ENCODE data around the gene SNRPN. TPM values are rescaled to one million over a fixed set of nuclear protein-coding genes. Genes with fewer than 3 reads are reported as not detected.
A peak's percentile ranks its signal among the peaks of the same experiment; 100 is the strongest.
"Not testable (repeated sequence)": the region's sequence is repeated elsewhere in the genome, so short reads cannot be mapped to it uniquely, and the experiment has no call there.

SNRPN gene
- total and polyA plus RNA-seq, 5 donors: 337 to 403 (median 344) TPM

- 74% methylated on average over 4 of the region's 4 CpGs for WGBS
- Histone ChIP-seq H3K27me3 (ENCODE audit: control insufficient read depth, insufficient read depth) (no peaks in the 10 kb centered on the region), H3K27ac (ENCODE audit: low read length) (no peak overlapping the region), H3K4me3 (ENCODE audit: low read length) (no peak overlapping the region), H3K4me1 (ENCODE audit: control insufficient read depth, insufficient read depth, low read length) (no peaks in the 10 kb centered on the region), H3K9me3 (ENCODE audit: control insufficient read depth, low read length) (no peaks in the 10 kb centered on the region)
- ATAC-seq (no peak), DNase-seq (no peak)
- intact Hi-C loops (cut with DNase I): no loop called here
These were observed 11.7 kb downstream of the SNRPN start for GRCh38 chr15:24966364-24967103.

- intact Hi-C loops (cut with DNase I): no loop called here
- Histone ChIP-seq H3K9me3 (ENCODE audit: control insufficient read depth, low read length) (no peaks in the 10 kb centered on the region), H3K27me3 (ENCODE audit: control insufficient read depth, insufficient read depth) (no peaks in the 10 kb centered on the region), H3K27ac (ENCODE audit: low read length) (no peak overlapping the region), H3K4me1 (ENCODE audit: control insufficient read depth, insufficient read depth, low read length) (no peaks in the 10 kb centered on the region), H3K4me3 (ENCODE audit: low read length) (no peak overlapping the region)
- 78% methylated on average over 3 of the region's 3 CpGs for WGBS
- ATAC-seq: no peak
- no peak for DNase-seq
These were observed 16.3 kb downstream of the SNRPN start for GRCh38 chr15:24971052-24971451.

- 90% methylated on average over 8 of the region's 8 CpGs for WGBS
- Histone ChIP-seq H3K4me1 (ENCODE audit: control insufficient read depth, insufficient read depth, low read length) (no peaks in the 10 kb centered on the region), H3K27me3 (ENCODE audit: control insufficient read depth, insufficient read depth) (no peaks in the 10 kb centered on the region), H3K9me3 (ENCODE audit: control insufficient read depth, low read length) (no peaks in the 10 kb centered on the region), H3K27ac (ENCODE audit: low read length) (no peak overlapping the region), H3K4me3 (ENCODE audit: low read length) (no peak overlapping the region)
- no peak for ATAC-seq
- intact Hi-C loops (cut with DNase I): no loop called here
- DNase-seq: no peak
These were observed 17.0 kb downstream of the SNRPN start for GRCh38 chr15:24971772-24972171.

DNA sequence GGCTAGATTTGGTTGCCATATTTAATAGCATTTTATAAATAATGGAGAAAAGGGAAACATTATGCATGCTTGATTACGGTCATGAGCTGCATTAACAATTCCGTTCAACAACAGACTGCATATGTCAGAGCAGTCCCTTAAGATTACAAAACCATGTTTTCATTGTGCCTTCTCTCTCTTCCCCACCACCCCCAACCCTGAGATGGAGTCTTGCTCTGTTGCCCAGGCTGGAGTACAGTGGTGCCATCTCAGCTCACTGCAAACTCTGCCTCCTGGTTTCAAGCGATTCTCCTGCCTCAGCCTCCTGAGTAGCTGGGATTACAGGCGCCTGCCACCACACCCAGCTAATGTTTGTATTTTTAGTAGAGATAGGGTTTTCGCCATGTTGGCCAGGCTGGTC, 17.9 kb downstream of the SNRPN start:
- WGBS: 96% methylated on average over 5 of the region's 5 CpGs
- H3K27ac ChIP-seq (ENCODE audit: low read length); intact Hi-C loops (cut with DNase I); H3K4me1 ChIP-seq (ENCODE audit: control insufficient read depth, insufficient read depth, low read length); ATAC-seq; H3K4me3 ChIP-seq (ENCODE audit: low read length); H3K27me3 ChIP-seq (ENCODE audit: control insufficient read depth, insufficient read depth); DNase-seq; H3K9me3 ChIP-seq (ENCODE audit: control insufficient read depth, low read length): not testable (repeated sequence)

- H3K4me1 ChIP-seq (ENCODE audit: control insufficient read depth, insufficient read depth, low read length): no peaks in the 10 kb centered on the region
- peaks cover 2% of the 10 kb centered on the region for H3K9me3 ChIP-seq (ENCODE audit: control insufficient read depth, low read length)
- ATAC-seq (no peak), DNase-seq (no peak)
- no peak overlapping the region for H3K4me3 ChIP-seq (ENCODE audit: low read length)
- WGBS: 84% methylated on average over 3 of the region's 3 CpGs
- no peaks in the 10 kb centered on the region for H3K27me3 ChIP-seq (ENCODE audit: control insufficient read depth, insufficient read depth)
- no peak overlapping the region for H3K27ac ChIP-seq (ENCODE audit: low read length)
- intact Hi-C loops (cut with DNase I): no loop called here
These were observed 22.1 kb downstream of the SNRPN start for GRCh38 chr15:24976932-24977331.

DNA sequence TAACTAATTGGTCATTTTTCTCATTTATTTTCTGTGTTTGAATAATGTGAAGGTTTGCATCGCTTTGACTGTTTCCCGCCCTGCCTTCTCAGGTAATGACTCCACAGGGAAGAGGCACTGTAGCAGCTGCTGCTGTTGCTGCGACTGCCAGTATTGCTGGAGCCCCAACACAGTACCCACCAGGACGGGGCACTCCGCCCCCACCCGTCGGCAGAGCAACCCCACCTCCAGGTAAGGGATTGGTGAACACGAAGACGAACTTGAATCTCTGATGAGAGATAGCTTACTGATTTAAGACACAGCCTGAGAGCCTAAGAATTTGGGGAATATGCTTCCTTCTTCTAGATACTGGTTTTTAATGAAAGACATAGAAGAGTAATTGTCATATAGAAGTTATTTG, 22.9 kb downstream of the SNRPN start:
- no peaks in the 10 kb centered on the region for H3K4me1 ChIP-seq (ENCODE audit: control insufficient read depth, insufficient read depth, low read length)
- ATAC-seq: peak in 1 of 2 donors; percentile 36
- H3K4me3 ChIP-seq (ENCODE audit: low read length): no peak overlapping the region
- intact Hi-C loops (cut with DNase I): no loop called here
- WGBS: 89% methylated on average over 9 of the region's 9 CpGs
- H3K27me3 ChIP-seq (ENCODE audit: control insufficient read depth, insufficient read depth): no peaks in the 10 kb centered on the region
- H3K27ac ChIP-seq (ENCODE audit: low read length): no peak overlapping the region
- no peak for DNase-seq
- H3K9me3 ChIP-seq (ENCODE audit: control insufficient read depth, low read length): peaks cover 4% of the 10 kb centered on the region

DNA sequence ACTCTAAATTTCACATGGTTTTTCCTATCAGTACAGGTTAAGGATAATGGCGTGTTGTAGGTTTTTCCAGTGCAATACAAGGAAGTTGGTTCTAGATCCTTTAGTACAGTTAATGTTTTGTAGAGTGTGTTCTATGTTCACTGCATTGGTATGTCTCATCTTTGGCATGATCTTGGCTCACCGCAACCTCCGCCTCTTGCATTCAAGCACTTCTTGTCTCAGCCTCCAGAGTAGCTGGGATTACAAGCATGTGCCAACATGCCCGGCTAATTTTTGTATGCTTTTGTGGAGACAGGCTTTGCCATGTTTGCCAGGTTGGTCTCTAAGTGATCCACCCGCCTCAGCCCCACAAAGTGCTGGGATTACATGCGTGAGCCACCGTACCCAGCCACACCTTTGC, 30.4 kb downstream of the SNRPN start:
- ATAC-seq (peak in 1 of 2 donors; percentile 11), DNase-seq (no peak)
- no peaks in the 10 kb centered on the region for H3K27me3 ChIP-seq (ENCODE audit: control insufficient read depth, insufficient read depth)
- peaks cover 2% of the 10 kb centered on the region for H3K9me3 ChIP-seq (ENCODE audit: control insufficient read depth, low read length)
- no peak overlapping the region for H3K27ac ChIP-seq (ENCODE audit: low read length)
- H3K4me1 ChIP-seq (ENCODE audit: control insufficient read depth, insufficient read depth, low read length): no peaks in the 10 kb centered on the region
- WGBS: 76% methylated on average over 7 of the region's 7 CpGs
- H3K4me3 ChIP-seq (ENCODE audit: low read length): no peak overlapping the region
- intact Hi-C loops (cut with DNase I): no loop called here

DNA sequence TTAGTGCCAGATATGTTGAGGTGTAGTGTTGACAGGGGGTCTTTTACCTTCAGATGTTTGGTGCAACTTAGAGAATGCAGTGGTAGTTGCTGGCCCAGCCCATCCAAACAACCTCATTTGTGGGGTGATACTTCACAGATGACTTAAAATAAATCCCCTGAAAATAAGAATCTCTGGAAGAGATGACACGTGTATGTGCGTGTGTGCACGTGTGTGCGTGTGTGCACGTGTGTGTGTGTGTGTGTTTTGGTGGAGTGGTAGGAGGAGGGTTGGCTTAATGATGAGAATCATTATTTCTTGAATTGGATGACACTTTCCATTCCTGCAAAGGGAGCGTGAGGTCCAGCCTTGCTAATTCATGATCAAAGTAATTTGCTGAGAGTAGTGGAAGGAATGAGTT, 31.9 kb downstream of the SNRPN start:
- intact Hi-C loops (cut with DNase I): no loop called here

GRCh38 chr15:25019434-25019833, 64.6 kb downstream of the SNRPN start:
- DNase-seq (no peak), ATAC-seq (no peak)
- intact Hi-C loops (cut with DNase I): no loop called here
- H3K27ac ChIP-seq (ENCODE audit: low read length): no peak overlapping the region
- H3K27me3 ChIP-seq (ENCODE audit: control insufficient read depth, insufficient read depth): no peaks in the 10 kb centered on the region
- H3K9me3 ChIP-seq (ENCODE audit: control insufficient read depth, low read length): no peaks in the 10 kb centered on the region
- 46% methylated on average over 1 of the region's 1 CpG for WGBS
- no peak overlapping the region for H3K4me3 ChIP-seq (ENCODE audit: low read length)
- H3K4me1 ChIP-seq (ENCODE audit: control insufficient read depth, insufficient read depth, low read length): no peaks in the 10 kb centered on the region

More for the DNA sequence above, 31.9 kb downstream of the SNRPN start:
- H3K4me3 ChIP-seq (ENCODE audit: low read length): no peak overlapping the region
- H3K27me3 ChIP-seq (ENCODE audit: control insufficient read depth, insufficient read depth): no peaks in the 10 kb centered on the region
- DNase-seq (no peak), ATAC-seq (no peak)
- H3K4me1 ChIP-seq (ENCODE audit: control insufficient read depth, insufficient read depth, low read length): no peaks in the 10 kb centered on the region
- H3K9me3 ChIP-seq (ENCODE audit: control insufficient read depth, low read length): peaks cover 2% of the 10 kb centered on the region
- 86% methylated on average over 6 of the region's 6 CpGs for WGBS
- H3K27ac ChIP-seq (ENCODE audit: low read length): no peak overlapping the region

DNA sequence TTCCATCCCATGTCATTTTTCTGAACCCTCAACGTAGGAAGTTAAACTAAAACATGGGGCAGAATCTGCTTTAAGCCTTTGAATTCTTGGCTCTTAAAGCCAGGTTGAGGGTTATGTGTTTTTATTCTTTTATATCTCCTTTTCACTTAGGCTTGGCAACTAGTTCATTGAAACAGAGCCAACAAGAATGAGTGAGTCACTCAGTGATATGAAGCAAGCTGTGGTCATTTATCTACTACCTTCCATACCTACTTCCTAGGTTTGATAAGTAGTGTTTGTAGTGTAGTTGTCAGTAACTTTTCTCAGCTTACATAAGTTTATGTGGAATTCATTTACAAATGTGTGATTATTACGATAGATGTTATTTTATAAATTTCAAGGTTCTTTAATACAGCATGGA, 67.4 kb downstream of the SNRPN start:
- no peaks in the 10 kb centered on the region for H3K9me3 ChIP-seq (ENCODE audit: control insufficient read depth, low read length)
- H3K27ac ChIP-seq (ENCODE audit: low read length): no peak overlapping the region
- no peaks in the 10 kb centered on the region for H3K27me3 ChIP-seq (ENCODE audit: control insufficient read depth, insufficient read depth)
- no peak overlapping the region for H3K4me3 ChIP-seq (ENCODE audit: low read length)
- intact Hi-C loops (cut with DNase I): no loop called here
- 69% methylated on average over 2 of the region's 2 CpGs for WGBS
- no peak for DNase-seq
- ATAC-seq: no peak
- no peaks in the 10 kb centered on the region for H3K4me1 ChIP-seq (ENCODE audit: control insufficient read depth, insufficient read depth, low read length)

All from right cardiac atrium (tissue), 5 donors.